GM10847 (cell line): ENCODE measurements around the gene RSU1.

ENCODE experiments used
- POLR2A ChIP-seq: IDR thresholded peaks from 2 replicates; pipeline ENCODE4 v1.6.1; 2011; ENCODE audit not compliant: insufficient read length; ENCODE audit errors: extremely low read depth

The RSU1 gene

GRCh38 chr10:16828701-16829175, 11.5 kb upstream of the RSU1 start:
- TF ChIP-seq POLR2A, result no peak

GRCh38 chr10:16828114-16828568, 10.9 kb upstream of the RSU1 start:
- TF ChIP-seq POLR2A, result no peak

GRCh38 chr10:16822726-16823360, 5.6 kb upstream of the RSU1 start:
- TF ChIP-seq POLR2A, result no peak

- no peak for TF ChIP-seq POLR2A
Measured at GRCh38 chr10:16822027-16822426, 4.8 kb upstream of the RSU1 start.

DNA sequence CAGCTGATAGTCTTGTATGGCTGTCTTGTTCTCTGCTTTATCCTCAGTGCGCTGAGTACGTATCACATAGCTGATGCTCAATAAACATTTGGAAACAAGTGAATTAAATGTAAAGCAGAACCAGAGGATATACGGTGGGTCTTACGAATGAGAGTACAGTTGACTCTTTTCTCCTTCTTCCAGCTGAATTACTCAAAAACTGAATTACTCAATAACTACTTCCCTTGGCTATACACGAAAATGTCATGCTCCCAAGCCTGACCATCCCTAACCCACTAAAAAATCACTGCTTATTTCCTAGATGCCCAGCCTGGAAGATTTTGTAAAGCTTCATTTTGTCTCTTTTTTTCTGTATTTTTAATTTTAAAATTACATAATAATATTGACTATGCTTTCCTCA, 3.2 kb upstream of the RSU1 start:
- TF ChIP-seq POLR2A, result no peak

- no peak for TF ChIP-seq POLR2A
Measured at GRCh38 chr10:16820018-16820417, 2.8 kb upstream of the RSU1 start.

GRCh38 chr10:16819436-16819835, 2.2 kb upstream of the RSU1 start:
- TF ChIP-seq POLR2A, result no peak

DNA sequence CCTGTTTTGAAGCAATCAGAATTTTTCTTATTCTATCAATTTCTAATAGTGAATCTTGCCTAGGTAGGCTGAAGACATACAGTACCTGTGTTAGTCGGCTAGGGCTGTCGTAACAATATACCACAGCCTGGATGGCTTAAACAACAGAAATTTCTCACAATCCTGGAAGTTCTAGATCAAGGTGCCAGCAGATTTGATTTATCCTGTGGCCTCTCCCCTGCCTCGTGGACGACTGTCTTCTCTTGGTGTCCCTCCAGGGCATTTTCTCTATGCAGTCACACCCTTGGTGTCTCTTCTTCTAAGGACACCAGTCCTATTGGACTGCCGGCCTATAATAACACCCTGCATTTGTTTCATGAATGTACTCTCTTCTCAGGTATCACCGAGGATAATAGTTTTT, 1.8 kb upstream of the RSU1 start:
- TF ChIP-seq POLR2A, result no peak

GRCh38 chr10:16816830-16817124, 447 bp downstream of the RSU1 start:
- TF ChIP-seq POLR2A, result no peak

DNA sequence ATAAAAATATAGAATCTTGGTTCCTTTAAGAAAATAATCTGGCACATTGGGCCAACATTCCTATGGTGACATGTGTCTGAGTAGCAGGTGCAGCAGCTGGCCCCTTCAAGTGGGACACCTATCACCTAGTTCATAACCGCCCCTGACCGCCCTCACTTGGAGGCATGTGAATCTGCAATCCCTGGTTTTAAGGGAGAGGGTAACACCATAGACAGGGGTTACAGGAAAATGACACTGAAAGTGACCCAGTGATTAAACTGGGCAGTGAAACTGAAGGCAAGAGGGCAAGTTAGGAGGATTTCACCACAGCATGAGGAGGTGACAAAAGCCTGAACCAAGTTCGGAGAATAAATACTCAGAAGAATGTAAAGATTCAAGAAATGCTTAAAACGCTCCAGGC, 1.1 kb downstream of the RSU1 start:
- TF ChIP-seq POLR2A, result no peak

GRCh38 chr10:16814012-16814411, 3.2 kb downstream of the RSU1 start:
- no peak for TF ChIP-seq POLR2A

GRCh38 chr10:16812676-16813075, 4.5 kb downstream of the RSU1 start:
- TF ChIP-seq POLR2A, result no peak

DNA sequence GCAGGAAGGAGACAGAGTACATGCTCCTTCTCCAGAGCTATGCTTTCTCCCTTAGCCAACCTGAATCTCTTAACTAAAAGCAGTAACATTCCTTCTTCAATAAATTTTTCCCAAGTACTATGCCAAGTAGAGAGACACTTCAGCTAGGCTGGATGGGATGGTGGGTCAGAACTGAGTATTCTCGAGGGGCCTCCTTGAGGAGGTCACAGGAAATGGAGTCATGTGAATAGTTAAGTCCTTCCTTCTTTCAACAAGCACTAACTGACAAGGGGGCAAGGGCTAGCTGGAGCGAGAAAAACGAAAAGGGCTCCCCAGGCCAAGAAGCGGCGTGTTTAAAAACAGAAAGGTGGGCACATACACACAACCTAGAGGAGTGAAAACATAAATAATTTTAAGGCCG, 5.5 kb downstream of the RSU1 start:
- TF ChIP-seq POLR2A, result no peak

GRCh38 chr10:16811292-16811691, 5.9 kb downstream of the RSU1 start:
- no peak for TF ChIP-seq POLR2A

GRCh38 chr10:16809074-16809718, 8.0 kb downstream of the RSU1 start:
- no peak for TF ChIP-seq POLR2A

DNA sequence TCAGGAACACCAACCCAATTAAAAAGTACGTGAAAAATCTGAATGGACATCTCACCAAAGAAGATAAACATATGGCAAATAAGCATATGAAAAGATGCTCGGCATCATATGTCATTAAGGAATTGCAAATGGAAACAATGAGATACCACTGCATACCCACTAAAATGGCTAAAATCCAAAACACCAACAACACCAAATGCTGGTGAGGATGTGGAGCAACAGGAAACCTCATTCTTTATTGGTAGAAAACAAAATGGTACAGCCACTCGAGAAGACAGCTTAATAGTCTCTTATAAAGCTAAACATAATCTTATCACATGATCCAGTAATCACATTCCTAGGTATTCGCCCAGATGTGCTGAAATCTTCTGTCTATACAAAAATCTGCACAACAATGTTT, 13.1 kb downstream of the RSU1 start:
- TF ChIP-seq POLR2A, result no peak

- TF ChIP-seq POLR2A, result no peak
Measured at GRCh38 chr10:16803464-16803863, 13.8 kb downstream of the RSU1 start.
